Activated T-cell treated with anti-CD3 and anti-CD28 coated beads for 1 hour (primary cell): Measurements from ENCODE around the gene MAMDC4.
A peak's percentile ranks its signal among the peaks of the same experiment; 100 is the strongest.
"Not testable (repeated sequence)": the region's sequence is repeated elsewhere in the genome, so short reads cannot be mapped to it uniquely, and the experiment has no call there.

Experiments
- DNase-seq: peaks from one replicate; pipeline ENCODE4 v3.0.0-alpha.2; 2020; ENCODE audit warnings: low read depth

MAMDC4 gene

DNA sequence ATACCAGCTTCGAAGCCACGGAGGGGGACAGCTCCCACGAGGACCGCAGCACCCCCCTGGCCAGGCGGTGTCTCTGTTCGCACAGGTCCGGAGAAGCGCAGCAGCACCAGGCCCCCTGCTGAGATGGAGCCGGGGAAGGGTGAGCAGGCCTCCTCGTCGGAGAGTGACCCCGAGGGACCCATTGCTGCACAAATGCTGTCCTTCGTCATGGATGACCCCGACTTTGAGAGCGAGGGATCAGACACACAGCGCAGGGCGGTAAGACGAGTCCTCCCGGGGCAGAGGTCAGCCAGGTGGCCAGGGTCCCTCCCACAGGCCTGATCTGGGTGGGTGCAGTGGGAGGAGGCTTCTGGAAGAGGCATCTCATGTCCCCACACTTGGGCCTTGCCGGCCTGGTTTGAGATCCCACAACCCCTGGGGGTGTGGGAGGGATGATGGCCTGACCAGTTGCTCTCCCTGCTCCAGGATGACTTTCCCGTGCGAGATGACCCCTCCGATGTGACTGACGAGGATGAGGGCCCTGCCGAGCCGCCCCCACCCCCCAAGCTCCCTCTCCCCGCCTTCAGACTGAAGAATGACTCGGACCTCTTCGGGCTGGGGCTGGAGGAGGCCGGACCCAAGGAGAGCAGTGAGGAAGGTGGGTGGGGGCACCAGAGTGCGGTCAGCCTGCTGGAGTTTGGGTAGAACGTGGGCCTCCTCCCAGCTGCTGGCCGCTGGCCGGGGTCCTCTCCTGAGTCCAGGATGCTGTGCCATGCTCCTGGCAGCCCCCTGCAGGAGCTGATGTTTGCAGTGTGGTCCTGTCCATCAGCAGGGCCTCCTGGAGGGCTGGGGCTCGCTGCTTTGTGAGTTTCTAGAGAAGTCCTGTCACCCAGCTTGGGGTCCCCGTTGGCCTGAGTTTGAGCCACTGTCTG lies 12.7 kb upstream of the MAMDC4 start:
- DNase-seq, result no peak

GRCh38 chr9:136840140-136840876 lies 11.8 kb upstream of the MAMDC4 start:
- DNase-seq, result no peak

GRCh38 chr9:136840877-136841645 lies 11.1 kb upstream of the MAMDC4 start:
- DNase-seq, result no peak

- not testable (repeated sequence) for DNase-seq
Measured at GRCh38 chr9:136841646-136842379, 10.3 kb upstream of the MAMDC4 start.

DNA sequence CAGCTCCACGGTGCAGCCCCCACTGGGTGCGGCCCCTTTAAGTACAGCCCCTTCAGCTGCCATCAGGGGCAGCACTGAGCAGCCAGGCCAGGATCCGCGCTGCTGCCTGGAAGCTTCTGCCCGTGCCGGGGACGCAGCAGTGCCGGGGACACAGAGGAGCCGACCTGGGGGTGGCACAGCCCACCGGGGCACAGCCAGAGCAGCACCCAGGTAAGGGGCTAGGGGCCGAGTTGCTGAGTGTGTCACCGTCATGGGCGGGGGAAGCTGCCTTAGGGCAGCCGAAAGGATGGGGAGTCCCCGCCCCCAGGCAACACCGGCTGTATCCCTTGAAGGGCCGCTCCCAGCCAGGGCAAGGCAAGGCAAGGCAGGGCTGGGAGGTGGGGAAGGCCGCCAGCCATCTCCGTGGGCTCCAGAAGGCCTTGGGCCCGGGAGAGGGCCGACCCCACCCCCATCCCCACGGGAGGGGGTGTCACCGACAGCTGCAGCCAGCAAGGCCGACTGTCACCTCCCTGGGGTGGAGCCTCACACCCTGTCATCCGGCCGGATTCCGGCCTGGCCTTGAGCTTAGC lies 9.7 kb upstream of the MAMDC4 start, which contains the start of gene AJM1:
Gene AJM1, plus strand, starts transcription at position 99 of the 569 bp plus-strand sequence. CDS start 1,937 bp downstream, outside the sequence.
- DNase-seq, result peak; percentile 68

DNA sequence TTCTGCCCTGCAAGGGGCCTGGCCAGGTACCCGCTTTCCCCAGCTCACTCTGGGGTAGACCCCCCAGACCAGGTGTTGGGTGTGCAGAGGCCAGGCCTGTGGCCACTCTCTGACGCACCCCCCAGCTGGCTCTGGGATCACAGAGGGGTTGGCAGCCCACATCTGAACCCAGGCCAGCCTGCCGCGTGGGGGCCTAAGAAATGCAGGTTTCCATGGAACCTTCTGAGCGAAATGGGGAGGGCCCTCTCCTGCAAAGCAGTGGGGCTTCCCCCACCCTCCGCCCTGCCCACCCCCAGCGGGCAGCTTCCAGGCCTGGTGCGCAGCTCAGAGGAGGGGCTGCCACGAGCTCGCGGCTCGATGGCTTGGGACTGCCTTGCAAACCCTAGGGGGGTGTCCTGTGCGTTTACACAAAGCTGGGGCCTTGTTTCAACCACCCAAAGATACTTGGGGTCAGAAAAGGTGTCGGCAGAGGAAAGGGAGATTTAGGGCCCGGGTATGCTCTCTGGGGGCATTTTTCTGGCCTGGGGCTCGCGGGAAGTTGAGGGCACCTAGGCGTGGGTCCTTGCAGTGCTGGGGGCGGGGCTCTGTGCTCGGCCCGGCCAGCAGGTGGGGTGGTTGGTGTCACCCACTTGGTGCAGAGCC lies 8.9 kb upstream of the MAMDC4 start:
- not testable (repeated sequence) for DNase-seq

GRCh38 chr9:136843801-136844740 lies 8.1 kb upstream of the MAMDC4 start:
- DNase-seq, result peak; percentile 50

- no peak for DNase-seq
Measured at GRCh38 chr9:136844761-136845464, 7.2 kb upstream of the MAMDC4 start.

- DNase-seq, result no peak
Measured at GRCh38 chr9:136845465-136846260, 6.5 kb upstream of the MAMDC4 start.

DNA sequence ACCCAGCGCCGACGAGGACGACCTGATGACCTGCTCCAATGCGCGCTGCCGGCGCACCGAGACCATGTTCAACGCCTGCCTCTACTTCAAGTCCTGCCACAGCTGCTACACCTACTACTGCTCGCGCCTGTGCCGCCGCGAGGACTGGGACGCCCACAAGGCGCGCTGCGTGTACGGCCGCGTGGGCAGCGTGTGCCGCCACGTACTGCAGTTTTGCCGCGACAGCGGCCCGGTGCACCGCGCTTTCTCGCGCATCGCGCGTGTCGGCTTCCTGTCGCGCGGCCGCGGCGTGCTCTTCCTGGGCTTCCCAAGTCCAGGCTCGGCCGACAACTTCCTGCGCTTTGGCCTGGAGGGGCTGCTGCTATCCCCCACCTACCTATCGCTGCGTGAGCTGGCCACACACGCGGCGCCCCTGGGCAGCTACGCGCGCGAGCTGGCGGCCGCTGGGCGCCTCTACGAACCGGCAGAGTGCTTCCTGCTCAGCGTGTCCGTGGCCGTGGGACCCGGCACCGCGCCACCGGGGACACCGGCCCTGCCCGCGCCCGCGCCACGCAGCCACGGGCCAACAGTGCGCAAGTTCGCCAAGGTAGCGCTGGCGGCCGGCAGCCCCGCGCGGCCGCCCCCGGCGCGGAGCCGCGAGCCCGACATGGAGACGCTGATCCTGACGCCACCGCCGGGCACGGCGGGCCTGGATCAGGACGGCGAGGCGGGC lies 5.6 kb upstream of the MAMDC4 start:
- DNase-seq, result no peak

DNA sequence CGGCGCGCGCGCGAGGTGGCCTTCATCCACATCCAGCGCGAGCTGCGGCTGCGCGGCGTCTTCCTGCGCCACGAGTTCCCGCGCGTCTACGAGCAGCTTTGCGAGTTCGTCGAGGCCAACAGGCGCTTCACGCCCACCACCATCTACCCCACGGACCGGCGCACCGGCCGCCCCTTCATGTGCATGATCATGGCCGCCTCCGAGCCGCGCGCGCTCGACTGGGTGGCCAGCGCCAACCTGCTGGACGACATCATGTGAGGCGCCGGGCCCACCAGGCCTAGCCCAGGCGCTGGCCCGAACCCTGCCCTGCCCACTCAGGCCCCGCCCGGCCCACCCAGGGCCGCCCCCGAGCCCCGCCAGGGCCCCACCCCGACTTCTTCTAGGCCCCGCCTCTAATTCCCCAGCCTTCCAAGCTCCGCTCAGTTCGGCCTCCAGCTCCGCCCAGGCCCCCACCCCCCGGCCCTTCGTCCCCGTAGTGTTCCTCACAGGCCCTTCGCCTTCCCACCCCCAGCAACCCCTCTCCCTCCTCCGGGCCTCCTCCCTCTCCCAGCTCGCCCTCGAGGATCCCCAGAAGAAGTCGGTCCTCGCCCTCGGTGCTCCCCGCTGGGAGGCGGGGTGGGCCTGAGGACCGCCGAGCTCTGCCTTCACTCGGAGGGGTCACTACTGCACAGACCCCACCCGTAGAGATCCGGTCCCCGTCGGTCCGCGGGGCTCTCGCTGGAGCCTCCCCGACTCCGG lies 4.9 kb upstream of the MAMDC4 start:
- DNase-seq, result no peak

GRCh38 chr9:136847826-136848392 lies 4.2 kb upstream of the MAMDC4 start:
- peak; percentile 50 for DNase-seq

- no peak for DNase-seq
Measured at GRCh38 chr9:136848393-136849037, 3.6 kb upstream of the MAMDC4 start.

DNA sequence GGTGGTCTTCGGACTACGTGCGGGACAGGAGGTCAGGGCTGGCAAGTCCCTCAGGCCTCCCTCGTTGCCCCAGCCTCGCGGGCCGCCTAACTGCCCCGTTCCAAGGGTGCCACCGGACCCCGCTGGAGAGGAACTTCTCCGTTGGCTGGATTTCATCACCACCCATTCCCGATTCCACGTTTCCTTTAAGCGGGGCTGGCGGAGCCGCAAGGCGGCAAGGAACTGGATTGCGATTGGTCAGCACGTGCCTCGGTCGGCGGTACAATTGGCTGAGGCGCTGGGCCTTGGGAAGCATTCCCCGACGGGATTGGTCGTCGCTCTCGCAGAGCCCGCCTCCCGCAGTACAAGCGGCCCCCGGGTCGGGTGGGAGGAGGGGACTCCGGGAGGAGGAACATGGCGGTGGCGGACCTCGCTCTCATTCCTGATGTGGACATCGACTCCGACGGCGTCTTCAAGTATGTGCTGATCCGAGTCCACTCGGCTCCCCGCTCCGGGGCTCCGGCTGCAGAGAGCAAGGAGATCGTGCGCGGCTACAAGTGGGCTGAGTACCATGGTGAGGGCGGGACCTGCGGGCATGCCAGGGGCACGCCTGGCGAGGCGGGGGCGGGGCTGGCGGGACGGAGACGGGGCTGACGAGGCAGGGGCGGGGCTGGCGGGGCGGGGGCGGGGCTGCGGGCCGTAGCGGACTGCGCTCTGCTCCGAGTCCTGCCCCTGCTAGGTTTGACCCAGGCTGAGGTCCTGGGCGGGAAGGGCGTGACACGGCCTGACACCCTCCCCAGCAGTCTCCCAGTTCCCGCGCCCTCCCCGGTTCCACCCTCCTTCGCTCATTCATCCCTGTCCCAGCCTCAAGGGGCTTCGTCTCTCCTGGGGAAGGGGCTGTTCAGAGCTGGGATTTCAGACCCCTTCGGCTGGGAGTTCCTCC lies 2.8 kb upstream of the MAMDC4 start, which contains the start of gene PHPT1:
Gene PHPT1, plus strand, starts transcription at position 372 of the 922 bp plus-strand sequence. Its CDS starts 22 bp downstream, at position 394.
- peak; percentile 92 for DNase-seq
